DND-41 (cell line): ENCODE results near the gene GRWD1.

Experiments
- EZH2 ChIP-seq: IDR thresholded peaks from 3 replicates; pipeline ENCODE4 v1.6.1; 2012; ENCODE audit warnings: borderline replicate concordance, low read depth, mild to moderate bottlenecking, moderate library complexity, low read length, inconsistent platforms; ENCODE audit not compliant: severe bottlenecking
- TF ChIP-seq, protein P1 (sequence below): IDR thresholded peaks from 2 replicates; pipeline ENCODE4 v1.5.1; 2012; ENCODE audit warnings: borderline replicate concordance, low read length, moderate library complexity, mild to moderate bottlenecking; ENCODE audit not compliant: poor library complexity, severe bottlenecking; ENCODE audit errors: extremely low read depth

- TF ChIP-seq, protein P1, sequence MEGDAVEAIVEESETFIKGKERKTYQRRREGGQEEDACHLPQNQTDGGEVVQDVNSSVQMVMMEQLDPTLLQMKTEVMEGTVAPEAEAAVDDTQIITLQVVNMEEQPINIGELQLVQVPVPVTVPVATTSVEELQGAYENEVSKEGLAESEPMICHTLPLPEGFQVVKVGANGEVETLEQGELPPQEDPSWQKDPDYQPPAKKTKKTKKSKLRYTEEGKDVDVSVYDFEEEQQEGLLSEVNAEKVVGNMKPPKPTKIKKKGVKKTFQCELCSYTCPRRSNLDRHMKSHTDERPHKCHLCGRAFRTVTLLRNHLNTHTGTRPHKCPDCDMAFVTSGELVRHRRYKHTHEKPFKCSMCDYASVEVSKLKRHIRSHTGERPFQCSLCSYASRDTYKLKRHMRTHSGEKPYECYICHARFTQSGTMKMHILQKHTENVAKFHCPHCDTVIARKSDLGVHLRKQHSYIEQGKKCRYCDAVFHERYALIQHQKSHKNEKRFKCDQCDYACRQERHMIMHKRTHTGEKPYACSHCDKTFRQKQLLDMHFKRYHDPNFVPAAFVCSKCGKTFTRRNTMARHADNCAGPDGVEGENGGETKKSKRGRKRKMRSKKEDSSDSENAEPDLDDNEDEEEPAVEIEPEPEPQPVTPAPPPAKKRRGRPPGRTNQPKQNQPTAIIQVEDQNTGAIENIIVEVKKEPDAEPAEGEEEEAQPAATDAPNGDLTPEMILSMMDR: no peak
- TF ChIP-seq EZH2: no peak
Measured at GRCh38 chr19:48502350-48503018, 56.7 kb downstream of the GRWD1 start.
